HG03460 (cell line): ENCODE measurements around the gene POU5F2.

ENCODE experiments used
- ATAC-seq: cut with Tn5 transposase; IDR thresholded peaks from one replicate; pipeline ENCODE4 v1.9.1; 2021; ENCODE audit not compliant: unreplicated experiment

POU5F2 gene, protein sequence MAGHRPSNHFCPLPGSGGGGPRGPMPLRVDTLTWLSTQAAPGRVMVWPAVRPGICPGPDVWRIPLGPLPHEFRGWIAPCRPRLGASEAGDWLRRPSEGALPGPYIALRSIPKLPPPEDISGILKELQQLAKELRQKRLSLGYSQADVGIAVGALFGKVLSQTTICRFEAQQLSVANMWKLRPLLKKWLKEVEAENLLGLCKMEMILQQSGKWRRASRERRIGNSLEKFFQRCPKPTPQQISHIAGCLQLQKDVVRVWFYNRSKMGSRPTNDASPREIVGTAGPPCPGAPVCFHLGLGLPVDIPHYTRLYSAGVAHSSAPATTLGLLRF

GRCh38 chr5:93741136-93741811 lies at the start of gene POU5F2:
POU5F2 (minus strand) TSS chr5:93741600; CDS start chr5:93741563, 37 bp downstream.
- ATAC-seq = no peak

DNA sequence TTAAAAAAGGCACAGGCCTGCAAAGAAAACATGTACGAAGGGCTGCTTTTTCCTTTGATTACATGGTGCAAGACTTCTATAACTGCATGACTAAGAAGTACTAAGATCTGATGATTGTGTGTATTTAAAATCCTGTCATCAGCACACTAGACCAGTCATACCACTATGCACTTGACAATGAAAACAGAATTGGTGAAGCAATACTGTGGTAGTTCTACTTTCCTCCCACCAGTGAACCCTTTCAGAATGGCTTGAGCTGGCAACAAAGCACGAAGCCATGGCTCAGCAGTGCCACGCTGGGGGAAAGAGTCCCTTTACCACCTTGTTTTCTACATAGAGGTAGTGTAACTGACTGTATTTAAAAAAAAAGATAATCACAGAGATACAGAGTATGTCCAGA lies 49.0 kb upstream of the POU5F2 start:
- no peak for ATAC-seq

DNA sequence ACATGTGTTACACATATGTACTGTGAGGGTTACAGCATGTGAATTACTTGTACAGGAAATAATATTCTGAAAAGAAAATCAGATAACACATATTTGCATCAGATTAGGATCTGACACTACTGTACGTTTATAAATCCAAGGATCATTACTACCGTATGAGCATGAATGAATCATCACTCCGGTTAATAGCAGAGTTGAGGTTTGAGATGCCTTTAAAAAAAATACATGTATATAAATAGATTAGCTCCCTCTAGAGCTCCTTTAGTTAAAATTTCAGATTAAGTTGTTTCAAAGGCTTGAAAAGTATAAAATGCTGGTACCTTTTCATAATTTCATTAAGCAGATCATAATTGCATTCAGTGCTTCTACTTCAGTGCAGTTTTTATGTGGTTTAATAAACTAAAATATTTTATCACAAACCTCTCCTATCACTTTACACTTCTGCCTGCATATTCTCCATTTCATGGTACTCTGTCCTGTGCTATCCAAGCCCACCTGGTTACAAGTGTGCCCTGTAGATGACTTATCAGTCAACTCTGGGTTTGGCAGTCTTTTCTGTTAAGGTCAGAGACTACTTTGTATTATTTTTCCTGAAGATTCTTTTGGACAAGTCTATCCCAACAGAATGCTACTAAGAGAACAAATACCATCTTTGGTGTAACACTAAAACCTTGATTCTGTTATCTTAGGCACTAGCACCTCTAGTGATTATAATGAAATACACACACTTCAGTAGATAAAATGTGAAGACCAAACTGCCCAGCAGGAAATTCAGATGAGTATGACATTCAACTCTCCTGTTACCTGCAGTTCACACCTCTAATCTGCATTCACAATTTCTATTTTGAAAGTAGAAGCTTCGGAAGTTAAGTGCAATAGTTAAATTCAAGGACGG lies 48.0 kb upstream of the POU5F2 start:
- no peak for ATAC-seq

DNA sequence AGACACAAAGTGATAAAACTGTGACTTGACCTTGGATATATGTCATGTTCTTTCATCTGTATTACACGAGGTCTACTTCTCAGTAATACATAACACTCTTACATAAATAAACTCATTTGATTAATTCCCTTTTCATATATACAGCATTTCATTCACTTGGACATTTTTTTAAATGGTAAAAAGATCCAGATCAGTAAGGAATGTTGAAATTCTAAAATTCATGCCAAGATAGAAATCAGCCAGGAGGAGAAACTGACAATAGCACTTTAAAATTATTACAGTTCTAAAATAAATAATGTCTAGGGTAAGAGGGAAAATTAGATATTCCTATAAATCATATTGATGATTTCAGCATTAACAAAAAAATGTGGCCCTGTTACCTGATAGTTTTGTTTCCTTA lies 46.2 kb upstream of the POU5F2 start:
- no peak for ATAC-seq

DNA sequence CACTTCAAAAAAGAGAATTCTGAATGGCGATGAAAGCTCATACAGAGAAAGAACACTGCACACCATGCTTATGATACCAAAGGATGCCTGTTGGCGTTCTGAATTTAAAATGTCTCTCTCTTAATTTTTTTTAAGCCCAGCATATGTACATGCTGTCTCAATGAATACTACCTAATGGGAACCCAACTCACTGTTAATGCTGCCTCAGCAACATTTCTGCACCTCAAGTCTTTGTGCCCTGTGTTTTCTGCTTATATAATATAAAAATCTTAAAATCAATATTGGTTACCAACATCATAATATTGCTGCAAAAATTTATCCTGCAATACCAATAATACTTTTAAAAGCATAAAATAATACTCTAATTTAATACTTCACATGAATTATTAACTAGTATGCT lies 44.1 kb upstream of the POU5F2 start:
- no peak for ATAC-seq

- ATAC-seq = no peak
These were observed 41.6 kb upstream of the POU5F2 start for GRCh38 chr5:93782978-93783377.

GRCh38 chr5:93777620-93778019 lies 36.2 kb upstream of the POU5F2 start:
- ATAC-seq = no peak

GRCh38 chr5:93756372-93756771 lies 15.0 kb upstream of the POU5F2 start:
- ATAC-seq = no peak

GRCh38 chr5:93755716-93756115 lies 14.3 kb upstream of the POU5F2 start:
- no peak for ATAC-seq

DNA sequence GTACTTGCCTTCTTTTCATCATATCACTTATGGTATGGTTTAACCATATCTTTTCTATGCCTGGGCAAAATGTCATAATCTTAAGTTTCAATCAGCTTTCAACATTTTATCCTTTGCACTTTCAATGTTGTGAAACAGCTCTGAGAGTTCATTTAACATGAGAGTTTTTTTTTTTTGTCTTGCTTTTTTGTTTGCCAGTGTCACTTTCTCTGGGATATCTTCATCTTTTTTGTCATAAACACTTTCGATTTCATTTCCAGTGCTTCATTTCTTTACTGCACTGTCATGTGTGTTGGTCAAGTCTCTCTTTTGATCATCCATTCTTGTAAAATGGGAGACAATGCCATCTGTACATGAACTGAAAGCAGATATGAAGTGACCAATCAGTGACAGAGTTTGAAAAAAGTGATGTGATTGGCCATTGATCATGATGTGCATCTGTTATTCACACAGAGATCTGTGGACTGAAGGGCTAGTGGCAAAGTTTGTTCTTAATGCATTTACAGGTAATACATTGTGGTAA lies 7.5 kb upstream of the POU5F2 start:
- no peak for ATAC-seq

- ATAC-seq = no peak
These were observed 5.1 kb upstream of the POU5F2 start for GRCh38 chr5:93746406-93747056.

GRCh38 chr5:93736284-93736683 lies 5.1 kb downstream of the POU5F2 start:
- no peak for ATAC-seq

DNA sequence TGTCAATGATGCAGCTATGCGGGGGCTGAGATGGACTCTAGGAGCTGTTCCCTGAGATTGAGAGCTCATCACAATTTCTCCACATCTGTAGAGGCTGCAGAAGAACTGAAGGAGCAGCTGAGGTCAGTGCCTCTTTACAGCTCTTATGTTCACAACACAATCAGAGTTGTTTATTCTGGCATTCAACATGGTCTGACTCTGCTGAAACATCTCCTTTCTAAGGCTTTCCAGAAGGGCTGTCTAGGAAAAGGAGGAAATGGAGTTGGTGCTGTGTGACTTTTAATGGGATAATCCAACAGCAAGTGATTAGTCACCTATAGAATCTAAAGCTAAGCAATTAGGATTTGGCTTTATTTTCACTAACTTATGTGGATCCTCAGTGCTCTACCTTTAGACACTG lies 6.0 kb downstream of the POU5F2 start:
- ATAC-seq = no peak

DNA sequence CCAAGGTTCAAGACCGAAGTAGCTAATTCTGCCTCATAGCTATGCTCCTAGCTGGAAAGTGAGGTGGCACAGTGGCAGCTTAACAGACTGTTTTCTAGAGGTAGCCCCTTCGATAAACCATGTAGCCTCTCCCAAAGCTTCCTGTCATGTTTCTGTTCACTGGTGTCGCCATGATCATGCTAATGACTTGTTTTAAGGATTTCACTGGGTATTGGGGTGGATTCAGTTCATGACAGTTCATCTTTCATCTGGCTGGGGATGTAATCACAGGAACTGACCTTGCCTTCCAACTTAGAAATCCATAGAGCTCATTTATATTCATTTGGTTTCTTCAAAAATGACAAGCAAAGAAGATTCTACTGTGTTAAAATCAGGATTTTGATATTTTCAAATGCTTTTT lies 9.4 kb downstream of the POU5F2 start:
- no peak for ATAC-seq

GRCh38 chr5:93726595-93726994 lies 14.8 kb downstream of the POU5F2 start:
- no peak for ATAC-seq

DNA sequence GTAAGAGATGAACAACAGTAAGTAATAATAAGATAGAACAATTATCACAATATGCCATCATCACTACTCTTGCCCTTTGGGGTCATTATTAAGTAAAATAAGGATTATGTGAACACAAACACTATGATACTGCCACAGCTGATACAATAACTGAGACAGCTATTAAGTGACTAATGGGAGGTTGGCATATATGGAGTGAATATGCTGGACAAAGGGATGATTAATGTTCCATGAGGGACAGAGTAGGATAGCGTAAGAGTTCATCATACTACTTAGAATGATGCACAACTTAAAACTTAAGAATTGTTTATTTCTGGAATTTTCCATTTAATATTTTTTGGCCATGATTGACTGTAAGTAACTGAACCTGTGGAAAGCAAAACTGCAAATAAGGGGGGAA lies 16.6 kb downstream of the POU5F2 start:
- ATAC-seq = no peak

- no peak for ATAC-seq
These were observed 17.7 kb downstream of the POU5F2 start for GRCh38 chr5:93723681-93724080.

DNA sequence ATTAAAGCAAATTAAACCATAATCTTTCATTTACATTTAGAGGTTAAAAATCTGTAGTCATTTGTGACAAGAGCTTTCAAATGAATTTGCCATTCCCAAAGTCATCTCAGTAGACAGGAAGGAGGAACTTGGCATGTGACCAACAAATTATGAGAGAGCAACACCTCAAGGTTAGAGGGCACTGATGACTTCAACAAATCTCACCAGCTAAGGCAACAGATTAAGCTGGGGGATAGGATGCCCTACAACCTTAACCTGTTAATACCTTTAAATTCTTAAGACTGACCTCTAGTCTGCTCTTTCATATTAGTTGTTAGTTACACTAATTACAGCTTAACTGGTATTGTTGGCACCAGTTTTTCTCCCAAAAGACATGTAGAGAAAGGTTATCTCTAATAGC lies 18.4 kb downstream of the POU5F2 start:
- no peak for ATAC-seq

- no peak for ATAC-seq
These were observed 18.8 kb downstream of the POU5F2 start for GRCh38 chr5:93722588-93722987.

DNA sequence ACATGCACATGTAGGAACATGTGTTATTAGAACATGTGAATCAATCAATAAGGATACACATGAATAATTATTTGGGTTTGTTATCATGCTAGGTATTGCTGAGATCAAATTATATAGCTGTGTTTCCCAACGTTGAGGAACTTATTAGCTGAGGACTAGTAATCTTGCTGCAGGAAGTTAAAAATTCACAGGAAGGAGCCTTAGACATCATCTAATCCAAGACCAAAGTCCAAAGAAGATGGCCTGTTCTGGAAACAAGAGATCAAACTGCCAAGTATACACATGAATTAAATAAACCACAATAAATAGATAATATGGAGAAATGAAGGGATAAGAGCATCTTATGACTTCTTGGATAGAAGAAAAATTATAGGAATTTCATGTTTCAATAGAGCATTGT lies 19.9 kb downstream of the POU5F2 start:
- no peak for ATAC-seq

- no peak for ATAC-seq
These were observed 20.3 kb downstream of the POU5F2 start for GRCh38 chr5:93721071-93721470.
